CD4-positive, alpha-beta T cell (primary cell): ENCODE data around the gene RPL31. TPM values are rescaled to one million over a fixed set of nuclear protein-coding genes. Genes with fewer than 3 reads are reported as not detected.

Source experiments
- ATAC-seq: fragments of 200-7000 bp; cut with Tn5 transposase; one replicate; pipeline ENCODE4 v1.10.0; 2022; ENCODE audit warnings: mild to moderate bottlenecking; ENCODE audit not compliant: poor library complexity
- CTCF ChIA-PET: fragments of 350-600 bp; sonication (Branson Sonifier 250); formaldehyde crosslinking; loops from one replicate; lab custom pipeline; 2021; ENCODE audit warnings: antibody characterized with exemption, inconsistent platforms; lab: Charles Lee
- POLR2A ChIA-PET: fragments of 350-600 bp; sonication (Branson Sonifier 250); formaldehyde crosslinking; loops from one replicate; lab custom pipeline; 2021; ENCODE audit warnings: antibody characterized with exemption, inconsistent platforms; lab: Charles Lee
- DNase-seq, 14 experiments: peaks; one replicate each; pipeline ENCODE4 v3.0.0-alpha.2; 2013 to 2020; ENCODE audit warnings: mixed read lengths in 2 of 14
- H3K27ac ChIP-seq, 2 donors: one replicate each; pipeline versions ENCODE4 v1.5.1 to v1.7.0; 2013; ENCODE audit warnings: low read length in 2 of 2, low read depth in 1 of 2, mild to moderate bottlenecking in 1 of 2
- H3K27me3 ChIP-seq, 2 experiments: 1 replicate in 1 of 2; 2 replicates in 1 of 2; pipeline versions ENCODE4 v1.6.1 to v1.7.0; 2013; ENCODE audit warnings: low read length in 2 of 2, control low read depth in 1 of 2, mild to moderate bottlenecking in 1 of 2, moderate library complexity in 1 of 2; ENCODE audit not compliant: insufficient read depth in 2 of 2, control insufficient read depth in 1 of 2
- H3K36me3 ChIP-seq: one replicate; pipeline ENCODE4 v1.6.1; 2013; ENCODE audit warnings: low read length, control low read depth; ENCODE audit not compliant: insufficient read depth
- H3K4me1 ChIP-seq: one replicate; pipeline ENCODE4 v1.6.1; 2013; ENCODE audit warnings: low read length, control low read depth; ENCODE audit not compliant: insufficient read depth
- H3K4me3 ChIP-seq: one replicate; pipeline ENCODE4 v1.5.1; 2013; ENCODE audit warnings: mild to moderate bottlenecking, low read length, moderate library complexity
- H3K9me3 ChIP-seq, 2 experiments: 1 replicate in 1 of 2; 2 replicates in 1 of 2; pipeline versions ENCODE4 v1.6.1 to v1.7.0; 2013; ENCODE audit warnings: low read length in 2 of 2, mild to moderate bottlenecking in 2 of 2, control low read depth in 1 of 2, moderate library complexity in 1 of 2; ENCODE audit not compliant: control insufficient read depth in 1 of 2, insufficient read depth in 1 of 2
- H3K27ac Mint-ChIP-seq: one replicate; pipeline ENCODE4 v1.8.0; 2020; ENCODE audit warnings: mixed read lengths
- H3K27me3 Mint-ChIP-seq: one replicate; pipeline ENCODE4 v1.8.0; 2021; ENCODE audit warnings: mixed read lengths
- H3K36me3 Mint-ChIP-seq: one replicate; pipeline ENCODE4 v1.8.0; 2021; ENCODE audit warnings: low read depth, mixed read lengths
- H3K4me1 Mint-ChIP-seq: one replicate; pipeline ENCODE4 v1.8.0; 2021; ENCODE audit warnings: low read depth, mixed read lengths
- H3K4me3 Mint-ChIP-seq: one replicate; pipeline ENCODE4 v1.8.0; 2020; ENCODE audit warnings: mild to moderate bottlenecking, mixed read lengths
- H3K9me3 Mint-ChIP-seq: one replicate; pipeline ENCODE4 v1.8.0; 2020; ENCODE audit warnings: mixed read lengths
- intact Hi-C, 2 experiments: fragments of 100-400 bp; cut with DNase I in 1 of 2; cut with micrococcal nuclease in 1 of 2; formaldehyde crosslinking; loops; one replicate each; pipeline versions ENCODE4 v1.15.1 to v1.9.0; 2023 to 2025; cut with DNase I, micrococcal nuclease
- total RNA-seq, 174 experiments: library from RNA in 2 of 174; stranded (reverse) in 2 of 174; gene quantifications; one replicate each; pipeline ENCODE4 v1.2.3 and lab custom pipeline; 2021 to 2026
- TF ChIP-seq, protein P1 (sequence below): fragments of 200-600 bp; IDR thresholded peaks from one replicate; pipeline ENCODE4 v1.8.0; 2022; ENCODE audit warnings: antibody characterized with exemption, mild to moderate bottlenecking

Gene RPL31
- total RNA-seq, 2 experiments from 2014 or later, result 2,901 to 2,913 TPM

DNA sequence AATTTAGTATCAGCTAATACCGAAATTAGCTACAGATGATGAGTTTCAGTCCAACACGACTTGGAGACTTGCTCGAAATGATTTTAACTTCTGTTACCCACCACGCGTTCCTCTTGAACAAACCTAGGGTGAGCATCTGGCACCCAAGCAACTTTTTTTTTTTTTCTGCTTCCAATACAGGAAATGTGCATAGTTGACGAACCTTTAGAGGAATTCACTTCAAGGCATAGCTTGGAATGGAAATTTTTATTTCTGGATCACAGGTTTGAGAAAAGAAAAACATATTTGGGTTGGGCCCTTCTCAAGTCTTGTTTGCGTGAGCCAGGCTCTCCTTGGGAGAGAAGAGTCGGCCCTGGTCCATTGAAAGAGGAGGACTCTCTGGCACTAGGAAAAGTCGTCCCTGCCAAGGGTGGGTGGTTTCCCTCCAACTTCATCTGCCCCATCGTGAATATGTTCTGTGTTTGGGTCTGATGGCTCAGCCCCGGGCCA is 37.4 kb upstream of the RPL31 start:
- H3K9me3 ChIP-seq, result no peaks in the 10 kb centered on the region
- TF ChIP-seq, protein P1, sequence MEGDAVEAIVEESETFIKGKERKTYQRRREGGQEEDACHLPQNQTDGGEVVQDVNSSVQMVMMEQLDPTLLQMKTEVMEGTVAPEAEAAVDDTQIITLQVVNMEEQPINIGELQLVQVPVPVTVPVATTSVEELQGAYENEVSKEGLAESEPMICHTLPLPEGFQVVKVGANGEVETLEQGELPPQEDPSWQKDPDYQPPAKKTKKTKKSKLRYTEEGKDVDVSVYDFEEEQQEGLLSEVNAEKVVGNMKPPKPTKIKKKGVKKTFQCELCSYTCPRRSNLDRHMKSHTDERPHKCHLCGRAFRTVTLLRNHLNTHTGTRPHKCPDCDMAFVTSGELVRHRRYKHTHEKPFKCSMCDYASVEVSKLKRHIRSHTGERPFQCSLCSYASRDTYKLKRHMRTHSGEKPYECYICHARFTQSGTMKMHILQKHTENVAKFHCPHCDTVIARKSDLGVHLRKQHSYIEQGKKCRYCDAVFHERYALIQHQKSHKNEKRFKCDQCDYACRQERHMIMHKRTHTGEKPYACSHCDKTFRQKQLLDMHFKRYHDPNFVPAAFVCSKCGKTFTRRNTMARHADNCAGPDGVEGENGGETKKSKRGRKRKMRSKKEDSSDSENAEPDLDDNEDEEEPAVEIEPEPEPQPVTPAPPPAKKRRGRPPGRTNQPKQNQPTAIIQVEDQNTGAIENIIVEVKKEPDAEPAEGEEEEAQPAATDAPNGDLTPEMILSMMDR, result no peak
- DNase-seq (no peak), ATAC-seq (no peak)
- no peaks in the 10 kb centered on the region for H3K27me3 Mint-ChIP-seq
- H3K4me3 ChIP-seq, result no peak overlapping the region
- H3K4me1 Mint-ChIP-seq, result peaks cover 8% of the 10 kb centered on the region
- intact Hi-C loops, result no loop called here
- H3K4me3 Mint-ChIP-seq, result no peak overlapping the region
- H3K9me3 Mint-ChIP-seq, result no peaks in the 10 kb centered on the region
- ChIA-PET CTCF (no interaction called here), POLR2A (no interaction called here)
- H3K27ac ChIP-seq, result no peak overlapping the region
- no peaks in the 10 kb centered on the region for H3K36me3 Mint-ChIP-seq
- H3K4me1 ChIP-seq, result peaks cover 8% of the 10 kb centered on the region
- H3K36me3 ChIP-seq, result no peaks in the 10 kb centered on the region
- H3K27ac Mint-ChIP-seq, result no peak overlapping the region
- H3K27me3 ChIP-seq, result no peaks in the 10 kb centered on the region

DNA sequence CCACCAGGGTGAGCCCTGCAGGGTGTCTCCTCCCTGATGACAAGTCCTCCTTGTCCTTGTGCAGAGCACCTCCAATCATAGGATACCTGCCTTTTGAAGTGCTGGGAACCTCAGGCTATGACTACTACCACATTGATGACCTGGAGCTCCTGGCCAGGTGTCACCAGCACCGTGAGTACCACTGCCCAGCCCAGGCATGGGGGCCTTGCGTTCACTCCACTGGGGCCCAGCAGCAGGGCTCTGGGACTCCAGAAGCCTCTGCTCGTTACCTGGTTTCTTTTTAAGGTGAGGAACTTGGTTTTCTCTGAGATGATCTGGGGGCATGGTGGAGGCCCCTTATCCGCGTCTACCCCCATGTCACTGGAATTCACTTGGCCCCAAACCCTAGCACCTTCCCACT is 36.5 kb upstream of the RPL31 start:
- no peak overlapping the region for H3K27ac Mint-ChIP-seq
- H3K27ac ChIP-seq, result no peak overlapping the region
- H3K9me3 Mint-ChIP-seq, result no peaks in the 10 kb centered on the region
- intact Hi-C loops, result no loop called here
- DNase-seq (no peak), ATAC-seq (no peak)
- no peaks in the 10 kb centered on the region for H3K27me3 ChIP-seq
- ChIA-PET CTCF (interaction anchor here (1.2 kb wide), 1 partner anchor 23 kb away, joined by 3 read pairs; no protein-coding TSS in a partner anchor), POLR2A (no interaction called here)
- no peaks in the 10 kb centered on the region for H3K36me3 ChIP-seq
- no peak overlapping the region for H3K4me3 Mint-ChIP-seq
- TF ChIP-seq, protein P1, result no peak
- peaks cover 8% of the 10 kb centered on the region for H3K4me1 Mint-ChIP-seq
- no peak overlapping the region for H3K4me3 ChIP-seq
- H3K9me3 ChIP-seq, result peaks cover 0 to 4% of the 10 kb centered on the region in 2 experiments
- peaks cover 8% of the 10 kb centered on the region for H3K4me1 ChIP-seq
- no peaks in the 10 kb centered on the region for H3K27me3 Mint-ChIP-seq
- H3K36me3 Mint-ChIP-seq, result no peaks in the 10 kb centered on the region

DNA sequence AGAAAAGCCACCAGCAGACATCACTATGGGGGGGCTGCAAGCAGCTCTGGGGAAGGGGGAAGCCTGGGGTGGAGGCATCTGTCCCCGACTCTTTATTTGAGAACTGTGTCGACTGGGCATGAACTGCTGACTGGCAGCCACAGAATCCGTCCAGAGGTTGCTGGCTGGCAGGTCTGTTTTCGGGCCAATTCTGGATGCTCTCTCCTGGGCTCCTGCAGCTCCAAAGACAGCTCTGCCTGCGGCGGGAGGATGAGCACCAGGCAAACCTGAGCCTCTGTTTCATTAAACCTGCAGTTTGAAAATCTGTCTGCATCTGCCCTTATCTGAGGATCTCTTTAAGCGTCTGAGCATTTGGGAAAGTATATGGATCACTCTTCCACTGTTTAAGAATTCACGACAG is 34.4 kb upstream of the RPL31 start:
- no peak for DNase-seq
- intact Hi-C loops, result no loop called here
- Mint-ChIP-seq H3K4me3 (no peak overlapping the region), H3K36me3 (peaks cover 4% of the 10 kb centered on the region), H3K9me3 (no peaks in the 10 kb centered on the region), H3K27ac (no peak overlapping the region), H3K4me1 (peaks cover 8% of the 10 kb centered on the region), H3K27me3 (no peaks in the 10 kb centered on the region)
- TF ChIP-seq, protein P1, result no peak
- CTCF ChIA-PET, result no interaction called here
- no peak for ATAC-seq
- Histone ChIP-seq H3K36me3 (no peaks in the 10 kb centered on the region), H3K27ac (no peak overlapping the region), H3K27me3 (no peaks in the 10 kb centered on the region), H3K4me3 (no peak overlapping the region), H3K4me1 (peaks cover 8% of the 10 kb centered on the region), H3K9me3 (peaks cover 0 to 4% of the 10 kb centered on the region in 2 experiments)
- POLR2A ChIA-PET, result no interaction called here
